Esophagus muscularis mucosa (tissue), 4 donors: ENCODE measurements around the gene SDK1. TPM values are rescaled to one million over a fixed set of nuclear protein-coding genes. Genes with fewer than 3 reads are reported as not detected.

Source experiments
- DNase-seq: peaks from one replicate; pipeline ENCODE4 v3.0.0-alpha.2; 2017; ENCODE audit errors: extremely low spot score
- H3K27ac ChIP-seq, 4 donors: fragments of 200-600 bp; sonication (generic); replicated peaks in 1 of 4; 1 replicate in 3 of 4; 2 replicates in 1 of 4; pipeline ENCODE4 v1.5.1; 2016 to 2019; ENCODE audit warnings: mild to moderate bottlenecking in 1 of 4
- H3K27me3 ChIP-seq, 4 donors: fragments of 200-600 bp; sonication (generic); one replicate each; pipeline versions ENCODE4 v1.5.1 to v1.6.0; 2016 to 2019
- H3K36me3 ChIP-seq, 4 donors: fragments of 200-600 bp; sonication (generic); one replicate each; pipeline ENCODE4 v1.5.1; 2016 to 2019
- H3K4me1 ChIP-seq, 4 donors: fragments of 200-600 bp; sonication (generic); one replicate each; pipeline ENCODE4 v1.5.1; 2016 to 2019
- H3K4me3 ChIP-seq, 4 donors: fragments of 200-600 bp; sonication (generic); 1 replicate in 2 of 4; 2 replicates in 2 of 4; pipeline ENCODE4 v1.5.1; 2016 to 2019; ENCODE audit warnings: mild to moderate bottlenecking in 4 of 4, moderate library complexity in 1 of 4
- H3K9me3 ChIP-seq, 4 donors: fragments of 200-600 bp; sonication (generic); 1 replicate in 3 of 4; 2 replicates in 1 of 4; pipeline ENCODE4 v1.5.1; 2016 to 2019
- EP300 ChIP-seq: sonication (generic); formaldehyde crosslinking; IDR thresholded peaks from one replicate; pipeline ENCODE4 v1.6.1; 2017; ENCODE audit warnings: antibody characterized with exemption
- POLR2A ChIP-seq: fragments of 450-650 bp; IDR thresholded peaks from one replicate; pipeline ENCODE4 v1.6.1; 2017; ENCODE audit warnings: antibody characterized with exemption, moderate library complexity, mild to moderate bottlenecking, low read depth
- POLR2AphosphoS5 ChIP-seq, 2 donors: sonication (generic); formaldehyde crosslinking; IDR thresholded peaks; one replicate each; pipeline ENCODE4 v1.6.1; 2017; ENCODE audit warnings: antibody characterized with exemption in 2 of 2
- WGBS: methylation state at CpG from one replicate; pipeline ENCODE4 v1.1.5; 2018; 5-methylcytosine and 5-hydroxymethylcytosine counted together
- intact Hi-C: fragments of 100-400 bp; cut with DNase I; formaldehyde crosslinking; loops from one replicate; pipeline ENCODE4 v1.15.1; 2023
- total RNA-seq, 4 donors: library from RNA; depleted of rRNA; stranded (reverse); fragments of >200 nt; gene quantifications; one replicate each; pipeline versions ENCODE4 v1.1.0 to v1.2.1, GENCODE V29; 2016
- TF ChIP-seq, protein P1 (sequence below), 3 experiments: fragments of 200-600 bp in 2 of 3; fragments of 450-650 bp in 1 of 3; sonication (generic) in 2 of 3; IDR thresholded peaks; one replicate each; pipeline ENCODE4 v1.5.1; 2017 to 2019; ENCODE audit warnings: antibody characterized with exemption in 3 of 3, mild to moderate bottlenecking in 2 of 3, moderate library complexity in 1 of 3

The SDK1 gene
- total RNA-seq, 4 donors from 2014 or later = 7.8 to 18.6 (median 12.0) TPM

- H3K36me3 ChIP-seq = no peaks in the 10 kb centered on the region
- no peak for DNase-seq
- H3K27me3 ChIP-seq = no peaks in the 10 kb centered on the region
- no peak for TF ChIP-seq EP300
- no peak for TF ChIP-seq POLR2A
- TF ChIP-seq, protein P1, sequence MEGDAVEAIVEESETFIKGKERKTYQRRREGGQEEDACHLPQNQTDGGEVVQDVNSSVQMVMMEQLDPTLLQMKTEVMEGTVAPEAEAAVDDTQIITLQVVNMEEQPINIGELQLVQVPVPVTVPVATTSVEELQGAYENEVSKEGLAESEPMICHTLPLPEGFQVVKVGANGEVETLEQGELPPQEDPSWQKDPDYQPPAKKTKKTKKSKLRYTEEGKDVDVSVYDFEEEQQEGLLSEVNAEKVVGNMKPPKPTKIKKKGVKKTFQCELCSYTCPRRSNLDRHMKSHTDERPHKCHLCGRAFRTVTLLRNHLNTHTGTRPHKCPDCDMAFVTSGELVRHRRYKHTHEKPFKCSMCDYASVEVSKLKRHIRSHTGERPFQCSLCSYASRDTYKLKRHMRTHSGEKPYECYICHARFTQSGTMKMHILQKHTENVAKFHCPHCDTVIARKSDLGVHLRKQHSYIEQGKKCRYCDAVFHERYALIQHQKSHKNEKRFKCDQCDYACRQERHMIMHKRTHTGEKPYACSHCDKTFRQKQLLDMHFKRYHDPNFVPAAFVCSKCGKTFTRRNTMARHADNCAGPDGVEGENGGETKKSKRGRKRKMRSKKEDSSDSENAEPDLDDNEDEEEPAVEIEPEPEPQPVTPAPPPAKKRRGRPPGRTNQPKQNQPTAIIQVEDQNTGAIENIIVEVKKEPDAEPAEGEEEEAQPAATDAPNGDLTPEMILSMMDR (IDR thresholded peaks at IDR 0.05) = no peak
- H3K27ac ChIP-seq = no peak overlapping the region
- peaks cover 0 to 10% (median 6%) of the 10 kb centered on the region in 4 donors for H3K4me1 ChIP-seq
- no peak overlapping the region for H3K4me3 ChIP-seq
- intact Hi-C loops = no loop called here
- H3K9me3 ChIP-seq = peaks cover 0 to 9% (median 0%) of the 10 kb centered on the region in 4 donors
- WGBS = 44% methylated on average over 3 of the region's 3 CpGs
Measured at GRCh38 chr7:3730276-3730675, 429.2 kb downstream of the SDK1 start.

- Histone ChIP-seq H3K36me3 (no peaks in the 10 kb centered on the region), H3K4me1 (peaks cover 0 to 10% (median 6%) of the 10 kb centered on the region in 4 donors), H3K27me3 (no peaks in the 10 kb centered on the region), H3K9me3 (peaks cover 0 to 9% (median 0%) of the 10 kb centered on the region in 4 donors), H3K4me3 (no peak overlapping the region), H3K27ac (no peak overlapping the region)
- no peak for DNase-seq
- TF ChIP-seq POLR2A (no peak), POLR2AphosphoS5 (IDR thresholded peaks at IDR 0.05) (no peak), EP300 (no peak)
- TF ChIP-seq, protein P1 (IDR thresholded peaks at IDR 0.05) = no peak
- 86% methylated on average over 9 of the region's 9 CpGs for WGBS
- intact Hi-C loops = no loop called here
Measured at GRCh38 chr7:3732395-3733005, 431.4 kb downstream of the SDK1 start.

DNA sequence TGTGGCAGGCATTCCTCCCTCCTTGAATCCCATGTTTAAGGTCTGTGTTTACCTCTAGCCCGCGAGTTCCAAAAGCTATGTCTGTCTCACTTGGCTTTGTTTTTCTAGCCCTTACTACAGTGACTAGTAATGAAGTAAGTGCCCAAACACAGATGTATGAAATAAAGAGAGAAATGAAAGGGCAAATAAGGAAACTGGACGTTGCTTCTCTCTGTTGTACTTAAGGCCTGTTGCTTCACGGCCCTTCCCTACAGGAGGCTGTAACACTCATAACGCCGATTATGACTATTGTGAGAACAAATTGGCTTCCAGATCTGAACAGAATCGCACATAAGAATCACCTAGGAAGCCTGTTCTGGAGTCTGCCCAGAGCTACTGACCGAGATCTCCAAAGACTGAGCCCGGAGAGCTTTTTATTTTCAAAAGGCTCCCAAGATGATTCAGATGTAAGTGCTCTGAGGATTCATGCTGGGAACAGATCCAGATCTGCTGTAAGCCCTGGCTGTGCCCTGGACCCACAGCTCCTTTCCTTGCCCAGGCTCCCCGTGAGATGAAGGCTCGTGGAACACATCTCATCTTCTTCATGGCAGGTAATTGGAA is 432.6 kb downstream of the SDK1 start:
- Histone ChIP-seq H3K4me3 (no peak overlapping the region), H3K4me1 (peaks cover 0 to 10% (median 6%) of the 10 kb centered on the region in 4 donors), H3K27ac (peak overlapping the region in 1 of 4 donors; percentile 30), H3K27me3 (no peaks in the 10 kb centered on the region), H3K36me3 (no peaks in the 10 kb centered on the region), H3K9me3 (peaks cover 0 to 17% (median 3%) of the 10 kb centered on the region in 4 donors)
- TF ChIP-seq, protein P1 (IDR thresholded peaks at IDR 0.05) = no peak
- TF ChIP-seq POLR2A = no peak
- TF ChIP-seq POLR2AphosphoS5 (IDR thresholded peaks at IDR 0.05) = no peak
- TF ChIP-seq EP300 = no peak
- no peak for DNase-seq
- intact Hi-C loops = no loop called here
- 47% methylated on average over 11 of the region's 11 CpGs for WGBS

- DNase-seq = no peak
- 89% methylated on average over 1 of the region's 1 CpG for WGBS
- peaks cover 0 to 2% (median under 1%) of the 10 kb centered on the region in 4 donors for H3K4me1 ChIP-seq
- H3K4me3 ChIP-seq = no peak overlapping the region
- H3K9me3 ChIP-seq = peaks cover 0 to 20% (median 11%) of the 10 kb centered on the region in 4 donors
- no peak for TF ChIP-seq EP300
- TF ChIP-seq, protein P1 (IDR thresholded peaks at IDR 0.05) = no peak
- no peak for TF ChIP-seq POLR2AphosphoS5 (IDR thresholded peaks at IDR 0.05)
- TF ChIP-seq POLR2A = no peak
- H3K27ac ChIP-seq = no peak overlapping the region
- no peaks in the 10 kb centered on the region for H3K27me3 ChIP-seq
- no peaks in the 10 kb centered on the region for H3K36me3 ChIP-seq
- intact Hi-C loops = no loop called here
Measured at GRCh38 chr7:3738964-3739363, 437.9 kb downstream of the SDK1 start.
